ENCODE measurements around the gene SLX4. TPM values are rescaled to one million over a fixed set of nuclear protein-coding genes. Genes with fewer than 3 reads are reported as not detected.
A peak's percentile ranks its signal among the peaks of the same experiment; 100 is the strongest.

Gene SLX4
- total and polyA plus RNA-seq, 2 donors (not counting 1 experiment from before 2014, with no cell fraction given), result 5.4 to 13.3 TPM

DNA sequence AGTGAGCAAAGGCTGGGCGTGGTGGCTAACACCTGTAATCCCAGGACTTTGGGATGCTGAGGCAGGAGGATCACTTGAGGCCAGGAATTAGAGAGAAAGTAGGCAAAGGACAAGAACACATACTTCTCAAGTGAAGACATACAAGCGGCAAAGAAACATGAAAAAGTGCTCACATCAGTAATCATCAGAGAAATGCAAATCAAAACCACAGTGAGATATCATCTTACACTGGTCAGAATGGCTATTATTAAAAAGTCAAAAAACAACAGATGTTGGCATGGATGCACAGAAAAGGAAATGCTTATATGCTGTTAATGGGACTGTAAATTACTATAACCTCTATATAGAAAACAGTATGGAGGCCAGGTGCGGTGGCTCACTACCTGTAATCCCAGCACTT lies 12.2 kb upstream of the SLX4 start:
- H2AFZ ChIP-seq (ENCODE audit: insufficient read depth, low read depth, low read length, poor library complexity, severe bottlenecking), result no peak overlapping the region
- POLR2A ChIA-PET, result no interaction called here

DNA sequence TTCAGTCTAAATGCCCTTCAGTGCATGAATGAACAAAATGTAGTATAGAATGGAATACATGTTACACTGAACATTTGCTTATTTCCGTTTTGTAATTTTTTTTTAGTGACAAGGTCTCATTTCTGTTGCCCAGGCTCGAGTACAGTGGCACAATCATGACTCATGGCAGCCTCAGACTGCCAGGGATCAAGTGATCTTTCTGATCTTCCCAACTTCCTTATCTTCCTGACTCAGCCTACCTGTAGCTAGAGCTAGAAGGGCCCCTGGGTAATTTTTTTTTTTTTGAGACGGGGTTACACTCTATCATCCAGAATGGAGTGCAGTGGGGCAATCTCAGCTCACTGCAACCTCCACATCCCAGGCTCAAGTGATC lies 7.3 kb upstream of the SLX4 start:
- H3K9ac ChIP-seq (ENCODE audit: low read length), result no peak overlapping the region
- no peaks in the 10 kb centered on the region for H3K9me3 ChIP-seq (ENCODE audit: control extremely low read depth in 1 of 3, control insufficient read depth in 2 of 3, insufficient read depth in 1 of 3, low read length in 2 of 3)
- 100% methylated on average over 1 of the region's 3 CpGs for WGBS (ENCODE audit: insufficient coverage)
- no peaks in the 10 kb centered on the region for H3K27me3 Mint-ChIP-seq
- intact Hi-C loops (cut with micrococcal nuclease), result no loop called here
- no peaks in the 10 kb centered on the region for H3K9me3 Mint-ChIP-seq (ENCODE audit: insufficient read depth)
- peaks cover 35% of the 10 kb centered on the region for H3K4me1 Mint-ChIP-seq
- peak overlapping the region; percentile 59 for H3K27ac Mint-ChIP-seq
- TF ChIP-seq, protein P1, sequence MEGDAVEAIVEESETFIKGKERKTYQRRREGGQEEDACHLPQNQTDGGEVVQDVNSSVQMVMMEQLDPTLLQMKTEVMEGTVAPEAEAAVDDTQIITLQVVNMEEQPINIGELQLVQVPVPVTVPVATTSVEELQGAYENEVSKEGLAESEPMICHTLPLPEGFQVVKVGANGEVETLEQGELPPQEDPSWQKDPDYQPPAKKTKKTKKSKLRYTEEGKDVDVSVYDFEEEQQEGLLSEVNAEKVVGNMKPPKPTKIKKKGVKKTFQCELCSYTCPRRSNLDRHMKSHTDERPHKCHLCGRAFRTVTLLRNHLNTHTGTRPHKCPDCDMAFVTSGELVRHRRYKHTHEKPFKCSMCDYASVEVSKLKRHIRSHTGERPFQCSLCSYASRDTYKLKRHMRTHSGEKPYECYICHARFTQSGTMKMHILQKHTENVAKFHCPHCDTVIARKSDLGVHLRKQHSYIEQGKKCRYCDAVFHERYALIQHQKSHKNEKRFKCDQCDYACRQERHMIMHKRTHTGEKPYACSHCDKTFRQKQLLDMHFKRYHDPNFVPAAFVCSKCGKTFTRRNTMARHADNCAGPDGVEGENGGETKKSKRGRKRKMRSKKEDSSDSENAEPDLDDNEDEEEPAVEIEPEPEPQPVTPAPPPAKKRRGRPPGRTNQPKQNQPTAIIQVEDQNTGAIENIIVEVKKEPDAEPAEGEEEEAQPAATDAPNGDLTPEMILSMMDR (IDR thresholded peaks at IDR 0.05), result no peak
- no peak for TF ChIP-seq EZH2 (IDR thresholded peaks at IDR 0.05; ENCODE audit: borderline replicate concordance, insufficient read depth, low read depth, low read length, poor library complexity, severe bottlenecking)
- peaks cover 0 to 5% of the 10 kb centered on the region in 2 experiments for H3K36me3 ChIP-seq (replicated peaks in 1 of 2; ENCODE audit: control extremely low read depth in 1 of 2, control insufficient read depth in 1 of 2, extremely low read depth in 1 of 2, insufficient read depth in 2 of 2, low read length in 1 of 2)
- H3K4me3 ChIP-seq (ENCODE audit: control extremely low read depth in 1 of 5, extremely low read depth in 1 of 5, insufficient read depth in 1 of 5, low read depth in 2 of 5, low read length in 4 of 5), result no peak overlapping the region
- H3K27ac ChIP-seq (ENCODE audit: low read length in 2 of 2), result no peak overlapping the region
- H3K27me3 ChIP-seq (replicated peaks in 1 of 4; ENCODE audit: control extremely low read depth in 1 of 4, control insufficient read depth in 3 of 4, insufficient read depth in 4 of 4, low read length in 3 of 4), result no peaks in the 10 kb centered on the region
- no peak overlapping the region for H3K4me3 Mint-ChIP-seq
- no peak for DNase-seq
- no peak overlapping the region for H2AFZ ChIP-seq (ENCODE audit: insufficient read depth, low read depth, low read length, poor library complexity, severe bottlenecking)
- ChIA-PET CTCF (no interaction called here), POLR2A (no interaction called here)
- peaks cover 94% of the 10 kb centered on the region for H3K79me2 ChIP-seq (ENCODE audit: control insufficient read depth, insufficient read depth, low read length)
- ATAC-seq (ENCODE audit: low read depth), result no peak
- H3K4me1 ChIP-seq (ENCODE audit: control insufficient read depth in 2 of 2, insufficient read depth in 2 of 2, low read length in 2 of 2), result peaks cover 9 to 11% of the 10 kb centered on the region in 2 donors
- peaks cover 59% of the 10 kb centered on the region for H4K20me1 ChIP-seq (ENCODE audit: control insufficient read depth, insufficient read depth, low read length, poor library complexity, severe bottlenecking)
- no peak overlapping the region for H3K4me2 ChIP-seq (replicated peaks; ENCODE audit: low read depth, low read length, poor library complexity, severe bottlenecking)

More for the DNA sequence above, 12.2 kb upstream of the SLX4 start:
- Mint-ChIP-seq H3K9me3 (ENCODE audit: insufficient read depth) (no peaks in the 10 kb centered on the region), H3K27ac (peak overlapping the region; percentile 42), H3K4me3 (peak overlapping the region; percentile 76), H3K27me3 (no peaks in the 10 kb centered on the region), H3K4me1 (peaks cover 43% of the 10 kb centered on the region)
- ATAC-seq (ENCODE audit: low read depth) (peak; percentile 37), DNase-seq (no peak)
- TF ChIP-seq, protein P1 (IDR thresholded peaks at IDR 0.05), result no peak
- TF ChIP-seq EZH2 (IDR thresholded peaks at IDR 0.05; ENCODE audit: borderline replicate concordance, insufficient read depth, low read depth, low read length, poor library complexity, severe bottlenecking), result no peak
- intact Hi-C loops (cut with micrococcal nuclease), result no loop called here
- H3K27ac ChIP-seq (ENCODE audit: low read length in 2 of 2), result no peak overlapping the region
- H3K9ac ChIP-seq (ENCODE audit: low read length), result peak overlapping the region; percentile 19
- no peaks in the 10 kb centered on the region for H3K36me3 ChIP-seq (replicated peaks in 1 of 2; ENCODE audit: control extremely low read depth in 1 of 2, control insufficient read depth in 1 of 2, extremely low read depth in 1 of 2, insufficient read depth in 2 of 2, low read length in 1 of 2)
- peak overlapping the region in 1 of 5 experiments; percentile 32 for H3K4me3 ChIP-seq (ENCODE audit: control extremely low read depth in 1 of 5, extremely low read depth in 1 of 5, insufficient read depth in 1 of 5, low read depth in 2 of 5, low read length in 4 of 5)
- CTCF ChIA-PET, result no interaction called here
- H3K27me3 ChIP-seq (replicated peaks in 1 of 4; ENCODE audit: control extremely low read depth in 1 of 4, control insufficient read depth in 3 of 4, insufficient read depth in 4 of 4, low read length in 3 of 4), result no peaks in the 10 kb centered on the region
- peaks cover 25% of the 10 kb centered on the region for H4K20me1 ChIP-seq (ENCODE audit: control insufficient read depth, insufficient read depth, low read length, poor library complexity, severe bottlenecking)
- H3K9me3 ChIP-seq (ENCODE audit: control extremely low read depth in 1 of 3, control insufficient read depth in 2 of 3, insufficient read depth in 1 of 3, low read length in 2 of 3), result no peaks in the 10 kb centered on the region
- peaks cover 32 to 46% of the 10 kb centered on the region in 2 donors for H3K4me1 ChIP-seq (ENCODE audit: control insufficient read depth in 2 of 2, insufficient read depth in 2 of 2, low read length in 2 of 2)
- H3K4me2 ChIP-seq (replicated peaks; ENCODE audit: low read depth, low read length, poor library complexity, severe bottlenecking), result peak overlapping the region; percentile 28
- peaks cover 73% of the 10 kb centered on the region for H3K79me2 ChIP-seq (ENCODE audit: control insufficient read depth, insufficient read depth, low read length)
- no CpG with 5 or more reads among the region's 3 CpGs for WGBS (ENCODE audit: insufficient coverage)
